Kidney epithelial cell (primary cell): ENCODE measurements around the gene C17orf58. TPM values are rescaled to one million over a fixed set of nuclear protein-coding genes. Genes with fewer than 3 reads are reported as not detected.
"Not testable (repeated sequence)": the region's sequence is repeated elsewhere in the genome, so short reads cannot be mapped to it uniquely, and the experiment has no call there.

ENCODE experiments used
- DNase-seq: peaks from one replicate; pipeline ENCODE4 v3.0.0-alpha.2; 2010; ENCODE audit warnings: low read depth
- H3K27me3 ChIP-seq: 2 replicates; pipeline ENCODE4 v1.6.0; 2011; ENCODE audit warnings: low read length; ENCODE audit not compliant: control insufficient read depth, insufficient read depth
- H3K36me3 ChIP-seq: 2 replicates; pipeline ENCODE4 v1.5.1; 2011; ENCODE audit warnings: low read length; ENCODE audit not compliant: control insufficient read depth, insufficient read depth
- H3K4me3 ChIP-seq: 2 replicates; pipeline ENCODE4 v1.5.1; 2011; ENCODE audit warnings: low read depth, mild to moderate bottlenecking, control low read depth, low read length
- total RNA-seq: library from RNA; depleted of rRNA; stranded (reverse); fragments of >200 nt; gene quantifications from 2 replicates; pipeline ENCODE4 v1.2.3, GENCODE V29; 2015
- TF ChIP-seq, protein P1 (sequence below): IDR thresholded peaks from 2 replicates; pipeline ENCODE4 v1.5.1; 2011; ENCODE audit warnings: mild to moderate bottlenecking, moderate library complexity, low read length, control low read depth, inconsistent platforms; ENCODE audit not compliant: insufficient read depth, poor library complexity, severe bottlenecking

The C17orf58 gene
- total RNA-seq, 1 donor from 2014 or later = 14.7 TPM

DNA sequence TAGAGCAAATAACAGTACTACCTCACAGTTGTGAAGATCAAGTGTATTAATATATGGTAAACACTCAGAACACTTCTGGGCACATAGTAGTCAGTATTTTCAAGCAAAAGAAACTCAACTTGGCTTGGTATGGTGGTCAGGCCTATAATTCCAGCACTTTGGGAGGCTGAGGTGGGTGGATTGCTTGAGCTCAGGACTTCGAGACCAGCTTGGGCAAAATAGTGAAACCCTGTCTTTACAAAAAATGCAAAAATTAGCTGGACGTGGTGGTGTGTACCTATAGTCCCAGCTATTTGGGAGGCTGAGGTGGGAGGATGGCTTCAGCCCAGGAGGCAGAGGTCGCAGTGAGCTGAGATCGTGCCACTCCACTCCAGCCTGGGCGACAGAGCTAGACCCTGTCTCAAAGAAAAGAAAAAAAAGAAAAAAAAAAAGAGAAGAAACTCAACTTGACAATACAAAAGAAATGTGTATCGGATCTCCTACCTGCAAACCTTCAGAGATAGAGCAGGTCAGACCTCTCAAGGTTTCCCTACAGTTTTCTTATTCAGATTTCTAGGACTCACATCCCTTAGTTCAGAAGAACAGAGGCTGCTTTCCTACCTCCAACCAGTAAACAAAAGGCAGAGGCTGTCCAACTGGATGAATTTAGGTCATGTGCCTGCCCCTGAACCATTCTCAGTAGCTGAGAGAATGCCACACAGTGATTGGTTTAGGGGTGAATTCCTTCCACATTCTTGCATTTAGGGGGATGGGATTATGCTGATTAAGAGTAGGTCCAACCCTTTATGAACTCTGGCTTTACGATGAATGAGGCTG, 37.6 kb upstream of the C17orf58 start:
- no peak overlapping the region for H3K4me3 ChIP-seq
- peak; percentile 39 for DNase-seq
- H3K36me3 ChIP-seq = no peaks in the 10 kb centered on the region
- TF ChIP-seq, protein P1, sequence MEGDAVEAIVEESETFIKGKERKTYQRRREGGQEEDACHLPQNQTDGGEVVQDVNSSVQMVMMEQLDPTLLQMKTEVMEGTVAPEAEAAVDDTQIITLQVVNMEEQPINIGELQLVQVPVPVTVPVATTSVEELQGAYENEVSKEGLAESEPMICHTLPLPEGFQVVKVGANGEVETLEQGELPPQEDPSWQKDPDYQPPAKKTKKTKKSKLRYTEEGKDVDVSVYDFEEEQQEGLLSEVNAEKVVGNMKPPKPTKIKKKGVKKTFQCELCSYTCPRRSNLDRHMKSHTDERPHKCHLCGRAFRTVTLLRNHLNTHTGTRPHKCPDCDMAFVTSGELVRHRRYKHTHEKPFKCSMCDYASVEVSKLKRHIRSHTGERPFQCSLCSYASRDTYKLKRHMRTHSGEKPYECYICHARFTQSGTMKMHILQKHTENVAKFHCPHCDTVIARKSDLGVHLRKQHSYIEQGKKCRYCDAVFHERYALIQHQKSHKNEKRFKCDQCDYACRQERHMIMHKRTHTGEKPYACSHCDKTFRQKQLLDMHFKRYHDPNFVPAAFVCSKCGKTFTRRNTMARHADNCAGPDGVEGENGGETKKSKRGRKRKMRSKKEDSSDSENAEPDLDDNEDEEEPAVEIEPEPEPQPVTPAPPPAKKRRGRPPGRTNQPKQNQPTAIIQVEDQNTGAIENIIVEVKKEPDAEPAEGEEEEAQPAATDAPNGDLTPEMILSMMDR = no peak
- H3K27me3 ChIP-seq = no peaks in the 10 kb centered on the region

DNA sequence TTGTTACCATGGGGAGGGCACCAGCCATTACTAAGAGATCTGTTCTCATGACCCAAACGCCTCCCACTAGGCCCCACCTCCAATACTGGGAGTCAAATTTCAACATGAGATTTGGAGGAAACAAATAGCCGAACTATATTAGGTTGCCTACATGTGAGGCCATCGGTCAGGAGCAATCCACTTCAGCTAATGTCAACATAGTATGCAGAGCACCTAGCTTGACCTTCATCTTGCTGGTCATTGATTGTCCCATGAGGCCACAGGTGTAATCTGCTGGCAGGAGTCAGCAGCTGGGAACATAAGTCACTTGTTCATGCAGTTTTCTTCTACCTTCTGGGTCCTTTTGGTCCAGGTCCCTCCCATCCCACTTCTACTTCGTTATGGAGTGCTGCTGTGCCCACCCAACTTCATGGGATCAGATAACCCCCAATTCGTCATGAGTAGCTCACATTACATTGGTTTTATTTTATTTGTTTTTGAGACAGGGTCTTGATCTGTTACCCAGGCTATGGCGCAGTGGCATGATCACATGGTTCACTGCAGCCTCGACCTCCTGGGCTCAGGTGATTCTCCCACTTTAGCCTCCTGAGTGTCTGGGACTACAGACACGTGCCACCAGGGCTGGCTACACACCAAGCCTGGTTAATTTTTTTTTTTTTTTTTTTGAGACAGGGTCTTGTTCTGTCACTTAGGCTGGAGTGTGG, 33.4 kb upstream of the C17orf58 start:
- H3K27me3 ChIP-seq = no peaks in the 10 kb centered on the region
- TF ChIP-seq, protein P1 = no peak
- DNase-seq = no peak

DNA sequence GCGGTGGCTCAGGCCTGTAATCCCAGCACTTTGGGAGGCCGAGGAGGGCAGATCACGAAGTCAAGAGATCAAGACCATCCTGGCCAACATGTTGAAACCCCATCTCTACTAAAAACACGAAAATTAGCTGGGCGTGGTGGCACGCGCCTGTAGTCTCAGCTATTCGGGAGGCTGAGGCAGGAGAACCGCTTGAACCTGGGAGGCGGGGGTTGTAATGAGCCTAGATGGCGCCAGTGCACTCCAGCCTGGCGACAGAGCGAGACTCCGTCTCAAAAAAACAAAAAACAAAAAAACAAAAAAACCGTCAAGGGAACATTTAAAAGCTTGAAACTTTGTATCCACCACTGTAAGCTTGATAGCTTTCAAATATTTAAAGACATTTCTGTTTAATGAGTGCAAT, 26.3 kb upstream of the C17orf58 start:
- DNase-seq, H3K36me3 ChIP-seq, H3K4me3 ChIP-seq, H3K27me3 ChIP-seq: not testable (repeated sequence)

More for the DNA sequence above, 33.4 kb upstream of the C17orf58 start:
- Histone ChIP-seq H3K4me3 (no peak overlapping the region), H3K36me3 (no peaks in the 10 kb centered on the region)

DNA sequence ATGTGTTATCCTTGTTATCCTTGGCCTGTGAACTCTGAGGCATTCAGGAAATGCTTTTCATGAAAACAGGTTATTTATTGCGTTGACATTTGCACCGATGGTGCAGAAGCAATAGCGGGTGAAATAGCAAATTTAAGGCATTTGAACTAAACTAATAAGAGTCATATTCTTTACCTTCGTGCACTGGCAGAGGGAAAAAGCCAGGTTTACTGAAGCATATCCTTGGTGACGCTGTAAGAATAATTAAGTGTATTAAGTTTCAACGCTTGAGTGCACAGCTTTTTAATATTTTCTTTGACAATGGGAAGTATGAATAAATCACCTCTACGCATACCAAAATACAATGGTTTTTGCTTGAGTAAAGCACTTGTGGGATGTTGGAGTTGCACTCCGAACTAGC, 25.7 kb upstream of the C17orf58 start:
- TF ChIP-seq, protein P1 = no peak

DNA sequence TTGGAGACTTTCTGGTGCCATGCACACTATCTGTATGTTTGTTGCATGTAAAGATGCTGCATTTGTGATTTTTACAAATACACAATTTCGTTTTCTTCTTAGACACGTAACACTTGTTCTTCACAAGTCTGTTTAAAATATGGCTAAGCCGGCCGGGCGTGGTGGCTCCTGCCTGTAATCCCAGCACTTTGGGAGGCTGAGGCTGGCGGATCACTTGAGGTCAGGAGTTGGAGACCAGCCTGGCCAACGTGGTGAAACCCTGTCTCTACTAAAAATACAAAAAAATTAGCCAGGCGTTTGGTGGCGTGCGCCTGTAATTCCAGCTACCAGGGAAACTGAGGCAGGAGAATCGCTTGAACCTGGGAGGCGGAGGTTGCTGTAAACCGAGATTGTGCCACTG, 24.5 kb upstream of the C17orf58 start:
- DNase-seq, H3K27me3 ChIP-seq, H3K36me3 ChIP-seq: not testable (repeated sequence)
- H3K4me3 ChIP-seq = peak overlapping the region; percentile 51

More for the DNA sequence above, 25.7 kb upstream of the C17orf58 start:
- Histone ChIP-seq H3K36me3 (no peaks in the 10 kb centered on the region), H3K4me3 (no peak overlapping the region), H3K27me3 (no peaks in the 10 kb centered on the region)
- no peak for DNase-seq

DNA sequence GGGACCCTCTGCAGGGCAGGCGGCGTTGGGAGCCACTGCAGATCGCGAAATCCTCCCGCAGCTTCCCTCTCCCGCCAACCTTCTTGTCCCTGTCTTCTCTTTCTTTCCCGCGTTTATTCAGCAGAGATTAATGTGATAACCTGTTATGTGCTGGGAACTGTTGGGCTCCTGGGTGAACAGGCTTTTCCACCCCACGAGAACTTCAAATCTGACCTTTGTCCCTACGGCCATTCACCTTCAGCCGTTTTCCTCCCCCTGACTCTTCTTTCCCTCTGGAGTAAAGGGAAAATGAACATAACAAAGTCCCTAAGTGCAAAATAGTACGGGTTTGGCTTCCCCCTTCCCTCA, 24.1 kb upstream of the C17orf58 start:
- peak overlapping the region; percentile 51 for H3K4me3 ChIP-seq
- DNase-seq = no peak
- TF ChIP-seq, protein P1 = no peak

More for the DNA sequence above, 24.1 kb upstream of the C17orf58 start:
- no peaks in the 10 kb centered on the region for H3K36me3 ChIP-seq
- no peaks in the 10 kb centered on the region for H3K27me3 ChIP-seq
